HT-29 (cell line): Measurements from ENCODE around the gene SLAMF7. TPM values are rescaled to one million over a fixed set of nuclear protein-coding genes. Genes with fewer than 3 reads are reported as not detected.
A peak's percentile ranks its signal among the peaks of the same experiment; 100 is the strongest.
"Not testable (repeated sequence)": the region's sequence is repeated elsewhere in the genome, so short reads cannot be mapped to it uniquely, and the experiment has no call there.

Experiments used
- DNase-seq: peaks from one replicate; pipeline ENCODE4 v3.0.0-alpha.2; 2015; ENCODE audit warnings: low spot score
- total RNA-seq: library from RNA; depleted of rRNA; stranded (reverse); fragments of >200 nt; shearing (Covaris generic); gene quantifications from 2 replicates; pipeline ENCODE4 v1.2.3, GENCODE V29; 2014

Gene SLAMF7
- total RNA-seq, 1 experiment from 2014 or later: not detected

GRCh38 chr1:160720356-160721085, 18.5 kb upstream of the SLAMF7 start:
- peak; percentile 2 for DNase-seq

DNA sequence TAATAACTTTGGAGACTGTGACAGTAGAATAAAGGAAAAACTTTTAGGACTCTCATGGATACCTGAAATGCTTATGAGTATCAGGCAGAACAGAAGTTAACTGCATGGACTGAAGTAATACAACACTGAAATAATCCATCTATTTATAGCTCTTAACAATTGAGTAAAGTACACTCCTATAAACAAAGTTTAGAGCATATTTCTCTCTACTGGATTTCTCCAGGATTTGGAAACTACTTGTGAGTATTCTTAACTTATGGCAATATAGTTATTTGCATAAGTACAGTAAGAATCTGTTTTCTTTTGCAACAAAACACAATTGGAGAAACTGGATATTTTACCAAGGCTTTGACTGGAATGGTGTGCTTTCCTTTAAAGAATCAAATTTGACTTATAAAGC, 17.6 kb upstream of the SLAMF7 start:
- no peak for DNase-seq

GRCh38 chr1:160722726-160723125, 16.3 kb upstream of the SLAMF7 start:
- DNase-seq: no peak

- DNase-seq: no peak
Observed at GRCh38 chr1:160723332-160723731, 15.7 kb upstream of the SLAMF7 start.

DNA sequence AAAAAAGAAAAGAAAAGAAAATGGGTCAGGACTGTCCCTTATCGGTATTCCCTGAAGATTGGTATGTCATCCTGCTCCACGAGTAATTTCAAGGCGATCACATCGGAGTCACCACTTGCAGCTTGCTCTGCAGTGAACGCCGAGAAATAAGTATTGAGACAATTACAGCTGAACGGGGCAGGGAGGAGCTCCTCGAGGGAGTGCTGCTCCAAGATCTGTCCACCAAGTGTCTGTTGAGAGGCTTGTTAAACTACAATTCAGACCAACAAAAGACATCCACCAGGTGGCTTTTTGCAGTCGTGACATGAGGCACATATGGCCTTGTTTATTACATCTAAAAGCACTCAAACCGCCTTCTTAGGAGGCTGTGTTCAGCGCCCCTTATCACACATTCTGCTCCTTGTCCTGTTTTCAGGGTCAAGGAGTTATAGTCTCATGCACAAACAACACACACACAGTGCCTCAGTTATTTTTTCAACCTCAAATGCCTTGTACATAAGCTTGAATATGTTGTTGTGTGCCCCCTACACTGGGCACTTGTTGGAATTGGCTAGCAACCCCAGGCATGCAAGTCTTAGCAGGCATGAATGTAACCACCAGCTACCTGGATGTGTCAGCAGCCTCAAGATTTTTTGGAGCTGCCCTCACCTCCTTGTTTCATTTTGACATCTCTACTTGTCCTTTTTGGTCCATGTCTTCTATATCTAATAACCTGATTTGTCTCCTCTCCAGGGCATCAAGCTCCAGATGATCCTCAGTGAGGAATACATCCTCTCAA, 14.4 kb upstream of the SLAMF7 start:
- DNase-seq: peak; percentile 2

DNA sequence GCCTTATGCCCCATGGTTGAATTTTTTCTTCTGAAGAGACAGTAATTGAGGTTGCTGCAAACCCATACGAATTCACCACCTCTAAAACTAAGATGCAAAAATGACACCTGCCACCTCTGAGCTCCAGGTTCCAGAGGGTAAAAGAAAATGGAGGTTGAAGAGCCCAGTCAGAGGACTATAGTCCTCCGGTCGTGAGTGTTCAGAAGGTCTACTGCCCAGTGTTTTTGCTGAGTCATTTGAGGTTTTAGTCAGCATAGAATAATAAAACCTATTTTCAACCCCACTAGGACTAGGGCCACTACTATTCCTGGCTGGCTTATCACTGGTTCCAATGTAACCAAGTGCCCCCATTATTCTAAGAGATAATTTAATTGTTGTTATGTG, 12.9 kb upstream of the SLAMF7 start:
- DNase-seq: peak; percentile 77

- peak; percentile 90 for DNase-seq
Observed at GRCh38 chr1:160726498-160727315, 12.3 kb upstream of the SLAMF7 start.

- DNase-seq: no peak
Observed at GRCh38 chr1:160727316-160727640, 11.8 kb upstream of the SLAMF7 start.

- DNase-seq: not testable (repeated sequence)
Observed at GRCh38 chr1:160731564-160731963, 7.5 kb upstream of the SLAMF7 start.

DNA sequence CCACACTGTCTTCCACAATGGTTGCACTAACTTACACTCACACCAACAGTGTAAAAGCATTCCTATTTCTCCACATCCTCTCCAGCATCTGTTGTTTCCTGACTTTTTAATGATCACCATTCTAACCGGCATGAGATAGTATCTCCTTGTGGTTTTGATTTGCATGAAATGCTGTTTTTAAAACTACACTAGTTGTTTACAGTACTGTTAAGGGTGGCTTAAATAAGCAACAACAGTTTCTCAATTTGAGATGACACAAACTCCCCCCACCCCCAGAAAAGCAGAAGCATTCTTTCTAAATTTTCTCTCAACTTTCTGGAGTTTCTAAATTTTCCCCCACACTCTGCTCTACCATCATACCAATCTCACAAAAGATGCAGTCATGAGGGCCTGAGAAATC, 7.1 kb upstream of the SLAMF7 start:
- no peak for DNase-seq

DNA sequence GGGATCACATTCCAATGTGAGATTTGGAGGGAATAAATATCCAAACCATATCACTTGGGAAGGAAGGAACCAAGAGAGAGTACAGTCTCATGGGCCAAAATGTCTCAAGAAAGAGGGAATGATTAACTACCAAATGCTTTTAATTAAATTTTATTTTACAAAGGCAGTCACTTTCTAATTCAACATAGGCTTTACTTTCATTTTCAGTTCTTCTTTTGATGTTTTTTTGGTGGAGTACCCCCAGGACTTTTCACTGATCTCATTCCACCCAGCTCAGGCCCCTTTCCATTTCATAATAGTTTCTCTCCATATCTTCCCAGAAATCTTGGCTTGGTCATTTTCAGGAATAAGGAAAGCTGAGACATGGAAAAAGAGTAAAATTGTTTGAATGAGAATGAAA, 5.1 kb upstream of the SLAMF7 start:
- no peak for DNase-seq

GRCh38 chr1:160734301-160734700, 4.7 kb upstream of the SLAMF7 start:
- DNase-seq: no peak

GRCh38 chr1:160738271-160738670, 776 bp upstream of the SLAMF7 start:
- DNase-seq: no peak

GRCh38 chr1:160740133-160740688, 1.2 kb downstream of the SLAMF7 start:
- DNase-seq: no peak

GRCh38 chr1:160741092-160741501, 2.0 kb downstream of the SLAMF7 start:
- DNase-seq: no peak

GRCh38 chr1:160741612-160742348, 2.7 kb downstream of the SLAMF7 start:
- DNase-seq: no peak

GRCh38 chr1:160742428-160743127, 3.5 kb downstream of the SLAMF7 start:
- no peak for DNase-seq

DNA sequence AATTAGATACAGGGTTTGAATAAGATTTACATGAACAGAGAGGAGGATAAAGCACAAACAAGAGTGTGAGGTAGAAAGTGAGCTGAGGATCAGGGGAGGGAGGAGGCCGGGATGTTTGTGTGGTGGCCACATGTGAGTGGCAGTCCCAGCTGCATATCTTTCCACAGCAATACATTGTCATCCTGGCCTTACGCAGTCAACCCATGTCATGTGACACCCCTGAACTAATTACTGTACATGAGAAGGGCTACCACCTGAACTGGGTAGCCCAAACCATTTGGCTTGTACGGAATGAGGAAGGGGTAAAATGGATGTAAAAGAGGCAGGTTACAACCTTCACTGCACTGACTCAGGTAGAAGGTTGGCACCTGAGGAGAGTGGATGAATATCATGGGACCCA, 4.2 kb downstream of the SLAMF7 start:
- DNase-seq: no peak

DNA sequence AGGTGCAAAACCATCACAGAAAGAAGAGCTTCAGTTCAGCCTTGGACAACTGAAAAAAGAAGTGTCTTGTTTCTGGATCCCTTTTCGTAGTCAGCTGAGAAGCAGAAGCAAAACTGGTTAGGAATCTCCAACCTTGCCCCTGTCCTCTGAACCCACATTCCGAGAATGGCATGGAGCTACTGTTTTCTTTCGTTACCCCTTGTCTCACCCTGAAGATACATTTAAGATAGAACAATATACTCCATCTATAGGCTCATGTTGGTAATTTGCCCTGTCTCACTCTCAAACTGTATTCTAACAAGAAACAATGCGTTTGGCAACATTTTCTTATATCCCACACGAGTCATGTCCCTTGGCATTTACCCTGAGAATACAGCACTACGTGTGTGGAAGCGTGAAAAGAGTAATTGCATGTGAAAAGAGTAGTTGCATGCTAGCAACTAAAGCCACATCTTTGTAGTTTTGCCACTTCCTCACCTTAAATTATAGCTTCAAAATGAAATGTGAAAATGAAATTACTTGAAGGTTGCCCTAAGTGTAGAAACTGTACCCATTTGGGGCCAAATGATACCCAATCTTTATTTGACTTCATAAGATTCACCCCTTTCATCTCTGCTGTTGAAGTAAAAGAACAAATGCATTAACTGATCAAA, 5.3 kb downstream of the SLAMF7 start:
- no peak for DNase-seq

GRCh38 chr1:160744852-160745520, 5.9 kb downstream of the SLAMF7 start:
- DNase-seq: no peak
